GM13976 (cell line): ENCODE data around the gene METTL9.

ENCODE experiments used
- DNase-seq: peaks from one replicate; pipeline ENCODE4 v3.0.0; 2012; ENCODE audit warnings: low spot score
- CTCF ChIP-seq: IDR thresholded peaks from 2 replicates; pipeline ENCODE4 v1.5.1; 2012; ENCODE audit warnings: borderline replicate concordance, mild to moderate bottlenecking; ENCODE audit not compliant: insufficient read depth; ENCODE audit errors: extremely low read depth, missing control alignments, control extremely low read depth
- in situ Hi-C: fragments of 300-500 bp; cut with MboI; formaldehyde crosslinking; loops from one replicate; pipeline ENCODE4 v1.12.0; 2022; ENCODE audit warnings: low sequenced_read_pairs, mixed read lengths, inconsistent platforms; ENCODE audit not compliant: unreplicated experiment

METTL9 gene

DNA sequence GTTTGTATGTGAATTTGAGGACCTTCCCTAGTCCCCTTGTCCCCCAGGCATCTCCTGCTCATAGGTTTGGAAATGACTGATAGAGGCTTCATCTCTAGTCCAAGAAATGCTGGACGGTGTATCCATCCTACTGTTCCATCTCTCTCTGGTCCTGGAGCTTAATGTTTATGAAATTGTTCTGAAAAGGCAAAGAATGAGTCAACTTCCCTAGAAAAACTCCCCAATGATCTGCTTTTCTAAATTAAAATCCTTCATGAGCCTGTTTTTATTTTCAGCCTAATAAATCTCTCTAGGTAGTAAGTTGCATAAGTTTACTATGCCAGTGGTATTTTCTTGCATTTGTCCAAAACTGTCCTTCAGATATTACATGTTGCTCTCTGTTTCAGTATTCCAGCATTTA is 55.1 kb downstream of the METTL9 start:
- in situ Hi-C loops: no loop called here
- no peak for DNase-seq
- TF ChIP-seq CTCF: no peak

- no peak for DNase-seq
- TF ChIP-seq CTCF: no peak
- in situ Hi-C loops: no loop called here
These were observed 55.5 kb downstream of the METTL9 start for GRCh38 chr16:21654881-21655280.

DNA sequence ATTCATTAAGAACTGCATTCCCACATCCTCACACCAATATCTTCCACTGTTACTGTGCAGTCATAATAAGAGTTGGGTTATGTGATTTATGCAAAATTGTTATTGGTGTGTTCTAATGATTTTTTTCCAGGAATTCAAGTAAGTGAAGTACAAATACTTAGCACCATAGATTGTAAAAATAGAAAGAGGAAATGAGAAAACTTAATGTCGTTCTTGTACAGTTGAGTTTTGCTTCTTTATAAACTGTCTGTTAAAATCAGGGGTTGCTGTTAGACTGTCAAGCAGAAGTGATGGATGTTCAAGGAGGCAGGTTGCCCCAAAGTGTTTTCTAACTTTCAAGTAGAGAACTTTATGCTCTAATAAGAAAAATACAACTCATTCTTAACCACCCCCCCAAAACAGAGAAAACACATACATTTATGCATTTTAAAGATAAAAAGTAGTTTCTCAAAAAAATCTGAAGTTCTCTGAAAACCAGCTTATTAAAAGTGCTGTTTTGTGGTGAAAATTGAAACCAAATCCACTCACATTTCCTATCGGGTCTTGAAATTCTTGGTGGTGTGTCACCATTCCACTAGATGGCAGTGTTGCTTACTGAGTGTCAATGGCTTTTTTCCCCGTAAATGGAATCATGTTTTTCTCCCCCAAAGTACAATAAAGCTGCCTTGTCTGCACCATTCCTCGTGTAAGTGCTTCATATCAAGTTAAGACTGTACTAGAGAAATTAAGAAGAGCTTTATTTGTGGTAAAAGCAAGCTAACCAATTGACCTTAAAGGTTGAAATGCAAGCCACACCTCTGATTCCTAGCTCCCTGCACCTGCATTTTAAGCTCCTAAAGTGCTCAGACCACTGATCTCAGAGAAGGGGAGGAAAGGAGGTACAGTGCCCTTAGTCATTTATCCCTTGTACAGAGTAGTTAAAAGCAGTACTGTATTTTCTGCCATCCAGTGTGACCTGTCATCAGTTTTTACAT is 57.7 kb downstream of the METTL9 start:
- in situ Hi-C loops: no loop called here
- peak; percentile 64 for TF ChIP-seq CTCF
- peak; percentile 63 for DNase-seq

GRCh38 chr16:21659124-21659523 is 59.7 kb downstream of the METTL9 start:
- DNase-seq: no peak
- TF ChIP-seq CTCF: no peak
- in situ Hi-C loops: no loop called here

DNA sequence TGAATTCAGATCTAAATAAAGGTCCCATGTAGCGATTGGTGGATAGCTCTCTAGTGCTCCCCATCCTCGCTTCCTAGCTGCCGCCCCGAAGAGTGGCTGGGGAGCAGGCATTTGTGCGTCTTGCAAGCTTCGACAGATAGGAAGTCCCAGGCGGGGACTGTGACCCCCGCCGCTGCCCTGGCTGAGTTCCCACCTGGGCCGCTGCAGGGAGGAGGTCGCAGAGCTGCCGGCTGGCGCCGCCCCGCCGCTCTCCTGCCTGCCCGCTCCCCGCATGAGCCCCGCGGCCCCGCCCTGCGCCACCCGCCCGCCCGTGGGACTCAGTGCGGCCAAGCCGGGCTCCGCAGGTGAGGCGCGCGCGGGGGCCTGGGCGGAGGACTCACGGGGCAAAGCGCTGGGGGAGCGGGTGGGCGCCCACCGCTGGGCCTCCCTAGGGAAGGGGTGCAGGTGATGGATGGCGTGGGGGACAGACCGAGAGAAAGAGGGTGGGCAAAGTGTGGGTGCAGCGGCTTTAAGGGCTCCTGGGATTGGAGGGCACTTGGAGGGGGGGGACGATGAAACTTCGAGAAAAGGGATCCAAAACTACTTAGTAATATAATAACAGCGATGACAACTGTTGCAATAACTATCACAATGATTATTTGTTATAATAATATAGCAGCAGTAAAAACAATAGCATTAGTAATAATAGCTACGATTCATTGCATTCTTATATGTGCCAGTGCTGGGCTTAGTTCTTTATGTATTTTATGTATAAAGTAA is 64.7 kb downstream of the METTL9 start, which contains the start of gene OTOA:
OTOA (plus strand) TSS at position 80 of the 759 bp plus-strand sequence. CDS start 14,547 bp downstream, outside the sequence.
- TF ChIP-seq CTCF: no peak
- peak; percentile 46 for DNase-seq
- in situ Hi-C loops: no loop called here

DNA sequence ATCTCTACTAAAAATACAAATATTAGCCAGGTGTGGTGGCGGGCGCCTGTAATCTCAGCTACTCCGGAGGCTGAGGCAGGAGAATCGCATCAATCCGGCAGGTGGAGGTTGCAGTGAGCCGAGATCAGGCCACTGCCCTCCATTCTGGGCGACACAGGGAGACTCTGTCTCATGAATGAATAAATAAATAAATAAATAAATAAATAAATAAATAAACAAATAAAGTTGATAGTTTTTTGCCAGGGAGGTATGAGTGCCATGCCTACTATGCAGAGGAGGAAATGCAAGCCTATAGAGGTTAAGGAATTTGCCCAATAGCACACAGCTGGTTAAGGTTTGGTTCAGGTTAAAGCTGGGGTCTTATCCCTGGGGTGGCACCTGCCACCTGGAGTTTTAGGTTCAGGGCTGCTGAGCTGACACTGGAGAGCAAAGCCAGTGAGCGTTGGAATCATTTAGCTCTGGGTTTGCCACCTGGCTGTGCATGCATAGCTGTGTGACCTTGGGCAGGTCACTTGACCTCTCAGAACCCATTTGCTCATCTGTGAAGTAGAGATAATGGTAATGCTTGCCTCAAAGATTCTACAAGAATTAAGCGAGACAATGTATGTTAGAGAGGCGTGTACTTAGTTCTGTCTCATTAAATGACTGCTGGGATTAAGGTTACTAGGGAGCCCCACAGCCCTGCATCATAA is 65.6 kb downstream of the METTL9 start:
- in situ Hi-C loops: no loop called here
- TF ChIP-seq CTCF: no peak
- no peak for DNase-seq
